22Rv1 (cell line): ENCODE results near the gene KLC1.

Experiments
- ZFX ChIP-seq: fragments of 450-650 bp; IDR thresholded peaks from 2 replicates; pipeline ENCODE4 v1.6.1; 2017; ENCODE audit warnings: antibody characterized with exemption, borderline replicate concordance
- TF ChIP-seq, protein P1 (sequence below): fragments of 450-650 bp; IDR thresholded peaks from 2 replicates; pipeline ENCODE4 v1.5.1; 2017; ENCODE audit warnings: mild to moderate bottlenecking

DNA sequence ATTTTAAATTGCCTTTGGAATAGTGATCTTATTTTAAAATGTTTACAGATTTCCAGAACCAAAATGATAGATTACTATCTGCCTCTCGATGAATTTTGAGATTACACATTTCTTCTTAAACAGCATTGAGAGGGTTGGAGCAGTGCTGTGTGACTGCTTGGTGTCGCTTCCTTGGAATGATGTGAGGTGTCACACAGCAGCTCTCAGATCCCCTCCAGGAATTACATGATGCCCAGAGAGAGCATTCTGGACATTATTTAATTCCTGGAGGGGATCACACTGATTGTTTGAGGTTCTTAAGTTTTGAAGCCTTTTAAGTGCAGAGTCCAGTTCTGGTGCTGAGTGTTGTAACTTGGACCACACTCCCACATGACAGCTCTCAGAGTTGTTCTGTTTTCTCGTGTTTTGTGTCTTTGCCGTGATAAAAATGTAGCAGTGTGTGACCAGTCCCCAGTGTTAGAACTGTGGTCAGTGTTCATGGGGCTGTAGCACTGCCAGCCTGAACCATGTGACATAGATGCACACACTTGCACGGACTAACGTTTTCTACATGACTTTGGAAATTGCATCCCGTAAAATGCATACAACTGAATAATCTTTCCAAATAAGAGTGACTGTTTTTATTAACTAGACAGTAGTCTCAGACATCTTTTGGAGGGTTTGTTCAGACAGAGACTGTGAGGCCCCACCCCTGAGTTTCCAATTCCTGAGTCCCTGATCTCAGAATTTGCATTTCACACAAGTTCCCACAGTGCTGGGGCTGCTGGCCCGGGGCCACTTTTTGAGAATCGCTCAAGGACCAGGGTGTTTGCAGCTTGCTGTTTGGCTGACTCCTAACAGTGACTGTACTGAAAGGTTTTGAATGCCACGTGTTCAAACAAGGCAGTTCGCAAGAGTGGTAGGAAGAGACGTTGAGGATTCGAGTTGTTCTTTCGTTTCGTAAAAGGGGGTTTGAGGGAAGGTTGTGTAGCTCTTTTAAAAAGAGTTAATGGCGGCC is 60.2 kb downstream of the KLC1 start:
- TF ChIP-seq, protein P1, sequence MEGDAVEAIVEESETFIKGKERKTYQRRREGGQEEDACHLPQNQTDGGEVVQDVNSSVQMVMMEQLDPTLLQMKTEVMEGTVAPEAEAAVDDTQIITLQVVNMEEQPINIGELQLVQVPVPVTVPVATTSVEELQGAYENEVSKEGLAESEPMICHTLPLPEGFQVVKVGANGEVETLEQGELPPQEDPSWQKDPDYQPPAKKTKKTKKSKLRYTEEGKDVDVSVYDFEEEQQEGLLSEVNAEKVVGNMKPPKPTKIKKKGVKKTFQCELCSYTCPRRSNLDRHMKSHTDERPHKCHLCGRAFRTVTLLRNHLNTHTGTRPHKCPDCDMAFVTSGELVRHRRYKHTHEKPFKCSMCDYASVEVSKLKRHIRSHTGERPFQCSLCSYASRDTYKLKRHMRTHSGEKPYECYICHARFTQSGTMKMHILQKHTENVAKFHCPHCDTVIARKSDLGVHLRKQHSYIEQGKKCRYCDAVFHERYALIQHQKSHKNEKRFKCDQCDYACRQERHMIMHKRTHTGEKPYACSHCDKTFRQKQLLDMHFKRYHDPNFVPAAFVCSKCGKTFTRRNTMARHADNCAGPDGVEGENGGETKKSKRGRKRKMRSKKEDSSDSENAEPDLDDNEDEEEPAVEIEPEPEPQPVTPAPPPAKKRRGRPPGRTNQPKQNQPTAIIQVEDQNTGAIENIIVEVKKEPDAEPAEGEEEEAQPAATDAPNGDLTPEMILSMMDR = no peak
- no peak for TF ChIP-seq ZFX
